CD4-positive, alpha-beta T cell (primary cell): Measurements from ENCODE around the gene USP27X. TPM values are rescaled to one million over a fixed set of nuclear protein-coding genes. Genes with fewer than 3 reads are reported as not detected.
A peak's percentile ranks its signal among the peaks of the same experiment; 100 is the strongest.

Source experiments
- ATAC-seq: fragments of 200-7000 bp; cut with Tn5 transposase; one replicate; pipeline ENCODE4 v1.10.0; 2022; ENCODE audit warnings: mild to moderate bottlenecking; ENCODE audit not compliant: poor library complexity
- CTCF ChIA-PET: fragments of 350-600 bp; sonication (Branson Sonifier 250); formaldehyde crosslinking; loops from one replicate; lab custom pipeline; 2021; ENCODE audit warnings: antibody characterized with exemption, inconsistent platforms; lab: Charles Lee
- POLR2A ChIA-PET: fragments of 350-600 bp; sonication (Branson Sonifier 250); formaldehyde crosslinking; loops from one replicate; lab custom pipeline; 2021; ENCODE audit warnings: antibody characterized with exemption, inconsistent platforms; lab: Charles Lee
- DNase-seq, 14 experiments: peaks; one replicate each; pipeline ENCODE4 v3.0.0-alpha.2; 2013 to 2020; ENCODE audit warnings: mixed read lengths in 2 of 14
- H3K27ac ChIP-seq, 2 donors: one replicate each; pipeline versions ENCODE4 v1.5.1 to v1.7.0; 2013; ENCODE audit warnings: low read length in 2 of 2, low read depth in 1 of 2, mild to moderate bottlenecking in 1 of 2
- H3K27me3 ChIP-seq, 2 experiments: 1 replicate in 1 of 2; 2 replicates in 1 of 2; pipeline versions ENCODE4 v1.6.1 to v1.7.0; 2013; ENCODE audit warnings: low read length in 2 of 2, control low read depth in 1 of 2, mild to moderate bottlenecking in 1 of 2, moderate library complexity in 1 of 2; ENCODE audit not compliant: insufficient read depth in 2 of 2, control insufficient read depth in 1 of 2
- H3K36me3 ChIP-seq: one replicate; pipeline ENCODE4 v1.6.1; 2013; ENCODE audit warnings: low read length, control low read depth; ENCODE audit not compliant: insufficient read depth
- H3K4me1 ChIP-seq: one replicate; pipeline ENCODE4 v1.6.1; 2013; ENCODE audit warnings: low read length, control low read depth; ENCODE audit not compliant: insufficient read depth
- H3K4me3 ChIP-seq: one replicate; pipeline ENCODE4 v1.5.1; 2013; ENCODE audit warnings: mild to moderate bottlenecking, low read length, moderate library complexity
- H3K9me3 ChIP-seq, 2 experiments: 1 replicate in 1 of 2; 2 replicates in 1 of 2; pipeline versions ENCODE4 v1.6.1 to v1.7.0; 2013; ENCODE audit warnings: low read length in 2 of 2, mild to moderate bottlenecking in 2 of 2, control low read depth in 1 of 2, moderate library complexity in 1 of 2; ENCODE audit not compliant: control insufficient read depth in 1 of 2, insufficient read depth in 1 of 2
- H3K27ac Mint-ChIP-seq: one replicate; pipeline ENCODE4 v1.8.0; 2020; ENCODE audit warnings: mixed read lengths
- H3K27me3 Mint-ChIP-seq: one replicate; pipeline ENCODE4 v1.8.0; 2021; ENCODE audit warnings: mixed read lengths
- H3K36me3 Mint-ChIP-seq: one replicate; pipeline ENCODE4 v1.8.0; 2021; ENCODE audit warnings: low read depth, mixed read lengths
- H3K4me1 Mint-ChIP-seq: one replicate; pipeline ENCODE4 v1.8.0; 2021; ENCODE audit warnings: low read depth, mixed read lengths
- H3K4me3 Mint-ChIP-seq: one replicate; pipeline ENCODE4 v1.8.0; 2020; ENCODE audit warnings: mild to moderate bottlenecking, mixed read lengths
- H3K9me3 Mint-ChIP-seq: one replicate; pipeline ENCODE4 v1.8.0; 2020; ENCODE audit warnings: mixed read lengths
- intact Hi-C, 2 experiments: fragments of 100-400 bp; cut with DNase I in 1 of 2; cut with micrococcal nuclease in 1 of 2; formaldehyde crosslinking; loops; one replicate each; pipeline versions ENCODE4 v1.15.1 to v1.9.0; 2023 to 2025; cut with DNase I, micrococcal nuclease
- total RNA-seq, 174 experiments: library from RNA in 2 of 174; stranded (reverse) in 2 of 174; gene quantifications; one replicate each; pipeline ENCODE4 v1.2.3 and lab custom pipeline; 2021 to 2026
- TF ChIP-seq, protein P1 (sequence below): fragments of 200-600 bp; IDR thresholded peaks from one replicate; pipeline ENCODE4 v1.8.0; 2022; ENCODE audit warnings: antibody characterized with exemption, mild to moderate bottlenecking

USP27X gene
- total RNA-seq, 2 experiments from 2014 or later, result 2.7 to 3.2 TPM

DNA sequence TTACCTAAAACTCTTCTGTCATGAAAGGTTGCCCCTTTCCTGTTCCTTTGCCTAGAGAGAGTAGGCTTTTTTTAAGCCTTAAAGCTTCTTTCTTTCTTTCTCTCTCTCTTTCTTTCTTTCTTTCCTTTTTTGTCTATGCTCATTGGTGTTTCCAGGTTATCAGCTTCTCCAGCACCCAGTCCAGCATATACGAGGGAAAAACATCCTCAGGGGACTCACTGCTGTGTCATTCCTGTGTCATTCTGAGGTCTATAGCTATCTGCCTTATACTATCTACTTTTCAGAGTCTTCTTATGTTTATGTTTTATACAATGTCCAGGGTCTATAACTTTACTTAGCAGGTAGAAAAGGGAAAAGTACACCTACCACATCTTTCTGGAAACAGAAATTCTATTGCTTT, 10.5 kb upstream of the USP27X start:
- no peaks in the 10 kb centered on the region for H3K9me3 Mint-ChIP-seq
- CTCF ChIA-PET, result no interaction called here

DNA sequence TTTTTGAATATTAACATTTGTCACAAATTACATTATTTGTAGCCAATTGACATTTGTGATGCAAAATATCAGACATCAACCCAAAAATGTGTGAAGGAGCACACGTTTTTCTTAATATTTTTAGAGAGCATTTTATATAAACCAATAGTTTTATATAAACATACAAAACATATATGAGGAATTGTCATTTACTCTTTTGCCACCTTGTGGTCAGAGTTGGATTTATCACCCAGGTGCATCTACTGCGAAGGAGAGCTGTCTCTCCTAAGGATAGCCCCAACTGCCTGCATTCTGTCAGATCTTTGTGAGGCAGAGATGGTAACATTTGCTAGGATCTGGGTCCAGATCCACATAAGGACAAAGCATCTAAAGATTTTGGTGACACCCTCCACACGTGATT, 2.5 kb upstream of the USP27X start:
- intact Hi-C loops, result loop anchor here (2.0 to 5.0 kb wide), 3 partner anchors 46 to 1199 kb away; partner anchors contain the start of gene CLCN5 (in 1 of the 2)
- no peak overlapping the region for H3K4me3 ChIP-seq
- no peak overlapping the region for H3K27ac ChIP-seq
- no peaks in the 10 kb centered on the region for H3K27me3 ChIP-seq
- ChIA-PET POLR2A (interaction anchor here (0.9 kb wide), 1 partner anchor 328 kb away, joined by 3 read pairs; the partner anchor contains the start of gene CCNB3), CTCF (interaction anchor here (0.7 to 2.0 kb wide), 3 partner anchors 36 to 46 kb away, joined by 3 to 5 read pairs (median 4); partner anchors contain the start of gene CLCN5)
- Mint-ChIP-seq H3K36me3 (no peaks in the 10 kb centered on the region), H3K4me1 (peaks cover 26% of the 10 kb centered on the region), H3K27me3 (no peaks in the 10 kb centered on the region), H3K4me3 (peak overlapping the region; percentile 81), H3K27ac (peak overlapping the region; percentile 85), H3K9me3 (no peaks in the 10 kb centered on the region)
- DNase-seq (peak in 5 of 14 experiments; percentile 6 to 66 (median 47)), ATAC-seq (no peak)
- H3K36me3 ChIP-seq, result no peaks in the 10 kb centered on the region
- no peaks in the 10 kb centered on the region for H3K9me3 ChIP-seq
- TF ChIP-seq, protein P1, sequence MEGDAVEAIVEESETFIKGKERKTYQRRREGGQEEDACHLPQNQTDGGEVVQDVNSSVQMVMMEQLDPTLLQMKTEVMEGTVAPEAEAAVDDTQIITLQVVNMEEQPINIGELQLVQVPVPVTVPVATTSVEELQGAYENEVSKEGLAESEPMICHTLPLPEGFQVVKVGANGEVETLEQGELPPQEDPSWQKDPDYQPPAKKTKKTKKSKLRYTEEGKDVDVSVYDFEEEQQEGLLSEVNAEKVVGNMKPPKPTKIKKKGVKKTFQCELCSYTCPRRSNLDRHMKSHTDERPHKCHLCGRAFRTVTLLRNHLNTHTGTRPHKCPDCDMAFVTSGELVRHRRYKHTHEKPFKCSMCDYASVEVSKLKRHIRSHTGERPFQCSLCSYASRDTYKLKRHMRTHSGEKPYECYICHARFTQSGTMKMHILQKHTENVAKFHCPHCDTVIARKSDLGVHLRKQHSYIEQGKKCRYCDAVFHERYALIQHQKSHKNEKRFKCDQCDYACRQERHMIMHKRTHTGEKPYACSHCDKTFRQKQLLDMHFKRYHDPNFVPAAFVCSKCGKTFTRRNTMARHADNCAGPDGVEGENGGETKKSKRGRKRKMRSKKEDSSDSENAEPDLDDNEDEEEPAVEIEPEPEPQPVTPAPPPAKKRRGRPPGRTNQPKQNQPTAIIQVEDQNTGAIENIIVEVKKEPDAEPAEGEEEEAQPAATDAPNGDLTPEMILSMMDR, result peak; percentile 51
- peaks cover 28% of the 10 kb centered on the region for H3K4me1 ChIP-seq

More for the DNA sequence above, 10.5 kb upstream of the USP27X start:
- no peaks in the 10 kb centered on the region for H3K4me1 Mint-ChIP-seq
- intact Hi-C loops, result no loop called here
- no peak for ATAC-seq
- H3K27ac Mint-ChIP-seq, result no peak overlapping the region
- H3K36me3 Mint-ChIP-seq, result no peaks in the 10 kb centered on the region
- H3K9me3 ChIP-seq, result no peaks in the 10 kb centered on the region
- H3K4me3 Mint-ChIP-seq, result no peak overlapping the region
- no peaks in the 10 kb centered on the region for H3K4me1 ChIP-seq
- no peaks in the 10 kb centered on the region for H3K36me3 ChIP-seq
- no peak overlapping the region for H3K4me3 ChIP-seq
- H3K27me3 Mint-ChIP-seq, result peaks cover 11% of the 10 kb centered on the region
- TF ChIP-seq, protein P1, result no peak
- H3K27ac ChIP-seq, result no peak overlapping the region
- POLR2A ChIA-PET, result no interaction called here
- no peak for DNase-seq
- H3K27me3 ChIP-seq, result peaks cover 3% of the 10 kb centered on the region in 2 experiments

DNA sequence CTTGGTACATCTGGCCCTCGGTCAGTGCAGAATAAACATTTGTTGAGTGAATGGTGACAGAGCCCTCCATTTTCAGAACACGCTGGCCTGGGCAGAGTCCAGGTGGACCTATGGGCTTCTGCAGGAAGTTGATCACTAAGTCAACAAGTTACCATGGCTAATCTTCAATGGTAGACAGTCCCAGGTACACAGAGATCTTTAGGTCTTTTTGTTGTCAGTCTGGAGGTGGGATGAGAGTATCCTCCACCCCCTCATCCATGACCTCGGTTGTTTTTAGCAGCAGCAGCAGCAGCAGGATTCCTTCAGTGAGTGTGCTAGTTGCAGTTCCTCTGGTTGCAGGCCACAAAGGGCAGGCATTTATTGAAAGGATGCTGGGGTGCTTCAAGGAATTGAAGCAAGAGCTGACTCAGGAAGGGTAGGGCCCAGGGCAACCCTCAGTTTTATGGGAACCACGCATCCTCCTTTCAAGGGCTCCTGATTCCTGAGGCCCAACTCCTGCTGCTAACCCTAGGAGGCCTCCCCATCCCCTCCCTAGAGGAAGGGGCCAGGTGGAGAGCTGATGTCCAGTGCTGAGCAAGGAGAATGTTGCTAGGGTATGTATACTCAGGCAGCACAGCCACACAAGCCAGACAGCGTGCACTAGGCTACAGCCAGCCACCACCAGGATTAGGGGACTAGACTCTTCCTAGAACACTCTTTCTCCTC, 1.7 kb upstream of the USP27X start:
- Histone ChIP-seq H3K27ac (no peak overlapping the region), H3K36me3 (no peaks in the 10 kb centered on the region), H3K4me1 (peaks cover 28% of the 10 kb centered on the region), H3K9me3 (no peaks in the 10 kb centered on the region), H3K4me3 (no peak overlapping the region), H3K27me3 (no peaks in the 10 kb centered on the region)
- no peaks in the 10 kb centered on the region for H3K9me3 Mint-ChIP-seq
- H3K36me3 Mint-ChIP-seq, result no peaks in the 10 kb centered on the region
- H3K4me3 Mint-ChIP-seq, result peak overlapping the region; percentile 6
- POLR2A ChIA-PET, result no interaction called here
- H3K4me1 Mint-ChIP-seq, result peaks cover 30% of the 10 kb centered on the region
- peak overlapping the region; percentile 36 for H3K27ac Mint-ChIP-seq
- ATAC-seq (no peak), DNase-seq (peak in 2 of 14 experiments; percentile 11 to 14)
- TF ChIP-seq, protein P1, result no peak
- intact Hi-C loops, result loop anchor here (2.0 to 5.0 kb wide), 3 partner anchors 45 to 1200 kb away; partner anchors contain the start of gene CLCN5 (in 1 of the 2)
- CTCF ChIA-PET, result interaction anchor here (0.7 to 2.0 kb wide), 3 partner anchors 37 to 45 kb away, joined by 3 to 5 read pairs (median 4); partner anchors contain the start of gene CLCN5
- H3K27me3 Mint-ChIP-seq, result no peaks in the 10 kb centered on the region
